HG03565 (cell line): ENCODE measurements around the gene CCSER1.

Experiments
- ATAC-seq: cut with Tn5 transposase; IDR thresholded peaks from one replicate; pipeline ENCODE4 v1.9.1; 2021; ENCODE audit warnings: mild to moderate bottlenecking, moderate library complexity; ENCODE audit not compliant: unreplicated experiment

The CCSER1 gene

DNA sequence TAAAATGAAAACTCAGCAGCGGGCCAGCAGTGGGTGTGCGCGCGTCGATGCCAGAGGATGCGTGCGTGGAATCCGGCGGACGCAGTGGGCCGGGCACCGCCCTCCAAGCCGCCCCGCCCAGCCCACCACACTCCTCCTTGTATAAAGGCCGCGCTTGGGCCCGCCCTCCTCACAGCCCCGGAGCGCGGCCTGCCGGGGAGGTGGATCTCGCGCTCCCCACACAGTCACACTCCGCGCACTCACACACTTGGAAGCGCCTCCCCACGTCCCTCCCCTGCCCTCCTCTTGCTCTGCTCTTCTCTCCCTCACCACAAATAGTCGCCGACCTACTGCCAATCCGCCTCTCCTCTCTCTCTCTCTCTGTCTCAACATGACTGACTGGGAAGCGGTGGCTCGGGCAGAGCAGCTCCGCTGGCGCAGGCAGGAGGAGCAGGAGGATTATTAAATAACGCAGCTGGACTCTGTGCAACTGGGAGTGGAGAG is at the start of gene CCSER1:
Gene CCSER1, plus strand, starts transcription at position 172 of the 483 bp plus-strand sequence.
- ATAC-seq = peak; percentile 56

- peak; percentile 80 for ATAC-seq
These were observed 48.8 kb upstream of the CCSER1 start for GRCh38 chr4:90078440-90078839.

DNA sequence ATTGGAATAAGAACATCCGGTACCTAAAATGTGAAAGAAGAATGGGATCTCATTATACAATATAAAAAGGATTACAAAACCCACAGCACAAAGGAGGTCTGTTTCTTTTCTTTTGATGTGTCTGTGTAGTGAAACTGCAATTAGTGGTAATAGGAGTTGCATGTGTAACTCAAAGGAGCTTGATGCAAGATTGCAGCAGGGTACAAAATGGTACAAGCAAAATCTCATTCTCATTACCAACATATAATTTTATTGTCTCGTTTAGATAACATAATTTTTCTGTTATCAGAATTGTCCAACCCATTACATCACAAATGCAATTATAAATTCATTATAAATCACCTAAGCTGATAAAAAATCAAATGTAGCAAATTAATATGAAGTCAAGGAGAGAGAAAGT is 47.1 kb upstream of the CCSER1 start:
- ATAC-seq = peak; percentile 35

DNA sequence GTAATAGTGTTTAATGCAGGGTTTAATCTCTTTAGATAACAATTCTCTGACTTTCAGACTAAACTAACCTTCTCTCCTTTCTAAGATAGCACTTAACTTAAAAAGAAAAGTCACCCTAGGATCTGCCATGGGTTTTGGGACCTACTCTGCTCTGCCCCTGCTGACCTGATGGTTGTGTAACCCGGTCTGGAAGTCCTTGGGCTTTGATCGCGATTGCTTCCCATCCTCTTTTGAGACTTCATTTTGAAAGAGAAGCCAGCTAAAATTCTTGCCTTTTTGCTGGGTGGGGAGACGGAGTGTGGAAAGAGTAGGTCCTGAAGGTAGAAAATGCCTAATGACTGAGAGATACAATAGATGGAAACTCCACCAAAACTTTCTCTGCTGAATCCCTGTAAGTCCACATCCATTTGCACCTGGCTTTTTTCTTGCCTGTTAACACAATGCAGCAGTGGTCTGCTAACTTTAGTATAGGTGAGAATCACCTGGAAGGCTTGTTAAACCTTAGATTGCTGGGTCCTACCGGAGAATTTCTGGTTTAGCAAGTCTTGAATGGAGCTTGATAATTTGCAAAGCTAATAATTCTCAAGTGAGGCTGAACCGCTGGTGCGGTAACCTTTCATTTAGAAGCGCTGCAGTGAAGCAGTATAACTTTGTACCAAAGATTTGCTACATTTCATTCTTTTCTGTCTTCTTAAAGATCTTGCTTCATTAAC is 45.6 kb upstream of the CCSER1 start:
- ATAC-seq = no peak

DNA sequence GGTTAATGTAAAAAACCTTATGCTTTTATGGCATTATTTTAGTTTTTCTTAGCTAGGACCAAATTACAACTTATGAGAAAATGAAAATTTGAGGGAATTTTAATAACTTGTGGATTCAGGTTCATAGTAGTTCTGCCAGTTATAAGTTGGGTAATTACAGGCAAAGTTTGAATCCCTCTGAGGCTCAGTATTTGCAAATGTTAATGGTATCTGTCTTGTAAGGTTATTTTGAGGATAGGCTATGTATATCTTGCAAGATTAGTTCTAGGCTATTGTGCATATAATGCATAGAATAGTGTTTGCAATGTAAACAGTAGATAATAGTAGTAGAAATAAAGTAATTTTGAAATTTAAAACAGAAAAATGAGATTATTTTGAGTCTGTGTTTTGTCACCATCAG is 44.7 kb upstream of the CCSER1 start:
- ATAC-seq = no peak

GRCh38 chr4:90084277-90084966 is 42.8 kb upstream of the CCSER1 start:
- no peak for ATAC-seq

DNA sequence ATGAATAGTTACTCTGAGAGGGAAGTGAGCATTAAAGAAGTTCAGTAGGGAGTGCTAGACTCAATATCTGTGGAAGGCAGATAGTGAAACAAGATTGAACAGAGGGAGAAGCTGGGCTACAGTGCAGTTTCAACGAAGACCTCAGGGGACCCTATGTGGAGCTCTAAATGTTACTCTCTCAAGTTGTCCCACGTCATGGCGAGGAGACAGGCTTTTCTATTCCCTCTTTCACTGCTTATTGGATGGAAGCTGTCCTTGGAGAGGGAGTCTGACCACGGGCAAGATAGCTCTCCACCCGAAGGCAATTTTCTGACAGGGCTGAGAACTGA is 42.3 kb upstream of the CCSER1 start:
- ATAC-seq = no peak

DNA sequence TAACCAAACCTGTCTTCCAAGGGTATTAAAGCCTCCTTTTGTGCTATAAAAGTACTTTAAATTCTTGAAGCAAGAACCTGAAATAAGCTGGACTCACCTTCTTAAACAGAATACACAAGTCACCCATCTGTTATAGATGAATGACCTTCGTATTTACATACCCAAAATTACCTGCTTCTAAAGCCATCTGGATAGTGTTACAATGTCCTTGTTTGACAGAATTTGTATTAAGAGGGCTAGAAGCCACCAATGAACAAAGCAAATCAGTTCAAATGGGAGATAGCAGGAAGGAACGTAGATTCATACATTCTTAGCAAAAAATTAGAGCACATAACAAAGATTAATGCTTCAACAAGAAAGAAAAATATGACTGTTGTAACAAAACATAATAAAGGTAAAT is 33.7 kb upstream of the CCSER1 start:
- ATAC-seq = no peak

GRCh38 chr4:90095000-90095399 is 32.2 kb upstream of the CCSER1 start:
- ATAC-seq = no peak

DNA sequence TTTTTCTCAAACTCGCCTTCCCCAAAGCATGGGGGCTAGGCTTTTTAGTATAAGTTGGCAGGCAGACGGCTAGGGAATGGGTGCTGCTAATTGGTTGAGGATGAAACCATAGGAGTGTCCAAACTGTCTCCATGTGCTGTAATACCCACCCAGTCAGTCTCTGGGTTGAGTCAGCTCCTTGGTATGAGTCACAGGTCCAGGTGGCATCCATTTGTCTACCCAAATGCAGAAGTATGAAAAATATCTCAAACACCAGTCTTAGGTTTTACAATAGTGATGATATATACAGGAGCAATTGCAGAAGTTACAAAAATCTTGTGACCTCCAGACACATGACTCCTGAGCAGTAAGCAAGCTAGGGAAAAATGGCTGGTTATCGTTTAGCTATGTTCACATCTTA is 27.4 kb upstream of the CCSER1 start:
- no peak for ATAC-seq

DNA sequence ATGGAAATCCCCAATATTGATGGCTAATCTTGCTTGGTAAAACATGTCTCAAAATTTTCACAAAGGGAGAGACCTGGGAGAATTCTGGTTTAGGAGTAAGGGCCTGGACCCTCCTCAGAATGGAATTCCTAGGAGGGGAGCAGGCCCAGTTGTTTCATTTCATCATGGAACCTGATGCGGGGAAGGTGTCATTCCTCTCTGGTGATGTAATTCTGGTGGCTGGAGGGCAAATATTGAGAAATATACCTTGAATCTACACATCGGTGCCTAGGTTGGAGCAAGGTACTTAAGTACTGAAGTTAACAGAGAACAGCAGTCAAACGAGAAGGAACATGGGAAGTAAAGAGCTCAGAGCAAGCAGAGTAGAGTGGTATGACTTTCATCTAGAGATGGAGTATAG is 23.2 kb upstream of the CCSER1 start:
- no peak for ATAC-seq

DNA sequence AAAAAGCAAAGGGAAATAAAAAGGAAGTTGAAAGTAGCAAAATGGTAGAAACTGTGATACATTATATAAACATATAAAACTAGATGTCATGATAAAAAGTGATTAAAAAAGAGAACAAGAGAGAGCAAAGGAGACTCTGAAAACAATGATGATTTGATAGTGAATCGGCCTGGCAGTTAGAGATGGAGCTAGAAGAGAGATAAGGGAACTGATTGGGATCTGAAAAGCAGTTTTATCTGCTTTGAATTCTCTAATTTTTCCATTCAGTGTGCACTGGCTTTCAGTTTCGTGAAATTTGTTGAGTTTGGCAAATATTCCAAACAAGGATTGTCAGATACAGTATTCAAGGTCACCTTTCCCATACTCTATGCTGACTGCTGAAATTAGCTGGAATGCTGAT is 21.9 kb upstream of the CCSER1 start:
- no peak for ATAC-seq

DNA sequence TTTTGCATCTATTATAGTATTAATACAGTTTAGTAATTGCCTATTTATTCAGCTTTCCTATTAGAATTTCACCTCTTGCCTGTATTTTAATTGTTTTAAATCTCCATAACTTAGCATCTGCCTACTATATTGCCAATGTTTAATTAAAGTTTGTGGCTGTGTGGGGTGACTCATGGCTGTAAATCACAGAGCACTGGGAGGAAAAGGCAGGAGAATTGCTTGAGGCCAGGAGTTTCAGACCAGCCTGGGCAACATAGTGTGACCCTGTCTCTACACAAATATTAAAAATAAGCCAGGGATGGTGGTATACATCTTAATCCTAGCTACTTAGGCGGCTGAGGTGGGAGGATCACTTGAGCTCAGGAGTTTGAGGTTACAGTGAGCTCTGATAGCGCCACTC is 14.5 kb upstream of the CCSER1 start:
- ATAC-seq = no peak

- no peak for ATAC-seq
These were observed 13.2 kb upstream of the CCSER1 start for GRCh38 chr4:90113881-90114457.

GRCh38 chr4:90118527-90119195 is 8.5 kb upstream of the CCSER1 start:
- peak; percentile 53 for ATAC-seq

DNA sequence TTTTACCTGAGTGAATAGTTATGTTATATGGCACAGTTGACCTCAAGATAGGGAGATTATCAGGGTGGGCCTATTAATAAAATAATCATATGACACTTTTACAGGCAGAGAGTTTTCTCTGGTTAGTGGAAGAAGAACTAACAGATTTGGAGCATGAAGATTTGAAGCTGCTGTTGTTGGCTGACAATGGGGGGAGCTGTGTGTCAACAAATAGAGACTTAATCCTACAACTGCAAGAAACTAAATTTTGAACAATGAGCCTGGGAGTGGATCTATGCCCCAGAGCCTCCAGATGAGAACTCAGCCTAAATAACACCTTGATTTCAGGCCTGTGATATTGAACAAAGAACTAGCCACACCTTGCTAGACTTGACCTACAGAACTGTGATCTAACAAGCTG is 7.2 kb upstream of the CCSER1 start:
- ATAC-seq = no peak

DNA sequence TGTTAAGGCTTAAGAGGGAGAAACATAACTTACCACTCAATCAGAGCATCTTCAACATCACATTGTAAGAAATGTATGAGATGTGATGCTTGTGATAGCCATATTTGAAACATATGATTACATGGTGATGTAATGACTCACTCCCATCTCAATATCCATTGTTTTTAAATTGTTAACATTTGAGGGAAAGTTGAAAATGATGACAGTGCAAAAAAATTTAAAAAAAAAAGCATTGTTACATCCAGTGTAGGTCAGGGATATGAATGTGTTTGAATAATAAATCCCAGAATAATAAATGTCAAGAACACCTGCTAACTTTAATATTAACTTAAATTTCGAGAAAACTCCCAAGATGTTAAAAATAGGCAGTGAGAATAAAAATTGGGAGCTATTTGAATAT is 6.4 kb upstream of the CCSER1 start:
- no peak for ATAC-seq

DNA sequence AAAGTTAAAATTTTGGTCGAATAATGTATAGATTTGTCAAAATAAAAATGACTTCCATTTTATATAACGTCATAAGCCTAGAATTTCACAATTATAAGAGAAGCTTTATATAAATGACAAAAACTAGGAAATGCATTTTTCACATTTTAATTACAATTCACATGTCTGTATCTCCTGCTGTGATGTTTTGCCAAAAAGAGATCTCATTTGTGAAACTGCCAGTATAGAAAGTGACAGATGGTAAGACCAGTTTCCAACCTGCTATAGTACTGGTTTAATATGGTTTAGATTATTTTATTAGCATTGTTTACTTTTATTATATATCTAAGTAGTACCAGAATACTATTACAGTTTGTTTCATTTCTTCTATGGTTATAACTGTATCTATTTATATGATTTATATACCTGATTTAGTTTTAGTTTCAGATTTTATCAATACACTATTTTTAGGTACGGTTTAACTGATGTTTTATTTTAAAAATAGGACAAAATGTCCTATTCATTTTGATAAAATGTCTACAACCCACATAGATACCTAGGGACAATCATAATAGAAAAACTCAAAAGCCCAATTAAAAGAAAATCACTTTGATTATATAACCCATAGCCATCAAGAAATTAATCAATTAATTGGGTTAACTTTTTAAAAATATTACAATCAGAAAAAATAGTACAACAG is 5.4 kb upstream of the CCSER1 start:
- ATAC-seq = peak; percentile 31

DNA sequence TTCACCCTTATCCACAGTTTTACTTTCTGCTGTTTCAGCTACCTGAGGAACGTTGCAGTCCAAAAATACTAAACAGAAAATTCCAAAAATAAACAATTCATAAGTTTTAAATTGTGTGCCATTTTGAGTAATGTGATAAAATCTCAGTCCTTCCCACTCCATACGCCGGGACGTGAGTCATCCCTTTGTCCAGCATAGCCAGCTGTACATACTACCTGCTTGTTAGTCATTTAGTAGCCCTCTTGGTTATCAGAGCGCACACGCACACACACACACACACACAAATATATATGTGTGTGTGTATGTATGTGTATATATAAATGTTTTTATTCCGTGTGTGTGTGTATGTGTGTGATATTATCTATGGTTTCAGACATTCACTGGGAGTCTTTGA is 4.8 kb upstream of the CCSER1 start:
- ATAC-seq = no peak

DNA sequence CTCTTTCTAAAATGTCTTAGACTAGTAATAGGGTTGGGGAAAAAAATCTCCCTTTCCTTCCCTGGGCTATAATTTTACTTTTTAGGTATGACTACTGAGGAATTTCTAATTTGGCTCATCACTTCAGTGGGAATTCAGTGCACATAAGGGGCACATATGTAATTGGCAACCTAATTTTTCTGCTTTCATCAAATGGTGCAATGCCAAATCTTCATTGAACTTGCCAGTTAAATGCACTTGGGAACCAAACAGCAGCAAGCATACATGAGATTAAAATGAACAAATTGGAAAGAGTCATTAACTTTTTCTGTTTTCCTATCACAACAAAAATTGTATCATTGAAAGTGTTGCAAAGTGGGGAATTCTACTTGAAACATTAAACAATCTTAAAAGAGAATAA is 2.9 kb upstream of the CCSER1 start:
- ATAC-seq = no peak

DNA sequence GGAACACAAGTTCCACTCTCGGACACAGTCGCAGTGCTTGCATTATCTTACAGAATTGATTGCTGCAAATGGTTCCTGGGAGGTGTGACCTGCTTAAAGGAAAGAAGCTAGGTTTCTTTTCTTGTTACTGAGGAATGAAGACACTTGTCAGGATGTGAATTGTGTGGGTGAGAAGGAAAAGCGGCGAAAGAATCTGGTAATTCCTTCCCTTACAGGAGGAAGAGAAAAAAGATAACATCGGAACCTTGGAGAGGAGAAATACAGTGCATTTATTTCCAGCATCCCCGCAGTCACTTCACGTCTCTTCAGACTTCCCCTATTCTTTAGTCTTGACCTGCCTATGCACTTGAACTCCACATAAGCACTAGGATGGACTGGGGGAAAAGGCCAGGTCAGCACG is 389 bp upstream of the CCSER1 start:
- no peak for ATAC-seq
